MM.1S (cell line): ENCODE data around the gene CASZ1.

ENCODE experiments used
- DNase-seq: peaks from one replicate; pipeline ENCODE4 v3.0.0-alpha.2; 2015
- H2AFZ ChIP-seq: fragments of 300-600 bp; sonication (generic); 2 replicates; pipeline ENCODE4 v1.6.0; 2016; ENCODE audit warnings: antibody characterized with exemption, low read length
- H3F3A ChIP-seq: fragments of 300-600 bp; sonication (generic); 2 replicates; pipeline ENCODE4 v1.6.1; 2016; ENCODE audit warnings: mild to moderate bottlenecking, antibody characterized with exemption, low read length, moderate library complexity, mixed read lengths; ENCODE audit not compliant: insufficient read depth
- H3K27ac ChIP-seq: fragments of 300-600 bp; sonication (generic); 2 replicates; pipeline ENCODE4 v1.5.1; 2016; ENCODE audit warnings: mild to moderate bottlenecking, low read length
- H3K27me3 ChIP-seq: fragments of 300-600 bp; sonication (generic); replicated peaks from 2 replicates; pipeline ENCODE4 v1.6.0; 2016; ENCODE audit warnings: low read length; ENCODE audit not compliant: insufficient read depth
- H3K36me3 ChIP-seq: fragments of 300-600 bp; sonication (generic); replicated peaks from 2 replicates; pipeline ENCODE4 v1.6.1; 2016; ENCODE audit warnings: mild to moderate bottlenecking, low read length, mixed read lengths; ENCODE audit not compliant: insufficient read depth
- H3K4me1 ChIP-seq: fragments of 300-600 bp; sonication (generic); 2 replicates; pipeline ENCODE4 v1.6.1; 2016; ENCODE audit warnings: low read length, mixed read lengths
- H3K4me2 ChIP-seq: fragments of 300-600 bp; sonication (generic); 2 replicates; pipeline ENCODE4 v1.6.0; 2016; ENCODE audit warnings: low read depth, low read length
- H3K4me3 ChIP-seq: fragments of 300-600 bp; sonication (generic); 2 replicates; pipeline ENCODE4 v1.5.1; 2016; ENCODE audit warnings: low read length, mixed read lengths
- H3K79me2 ChIP-seq: fragments of 300-600 bp; sonication (generic); 2 replicates; pipeline ENCODE4 v1.6.1; 2016; ENCODE audit warnings: mixed run types, low read length, mixed read lengths
- H3K9ac ChIP-seq: fragments of 300-600 bp; sonication (generic); 2 replicates; pipeline ENCODE4 v1.6.1; 2016; ENCODE audit warnings: low read length, mixed read lengths
- H3K9me2 ChIP-seq: fragments of 300-600 bp; sonication (generic); replicated peaks from 2 replicates; pipeline ENCODE4 v1.6.1; 2016; ENCODE audit warnings: mild to moderate bottlenecking, low read length, mixed read lengths; ENCODE audit not compliant: insufficient read depth
- H3K9me3 ChIP-seq: fragments of 300-600 bp; sonication (generic); replicated peaks from 2 replicates; pipeline ENCODE4 v1.6.1; 2016; ENCODE audit warnings: mild to moderate bottlenecking, low read length, mixed read lengths; ENCODE audit not compliant: insufficient read depth
- H4K20me1 ChIP-seq: fragments of 300-600 bp; sonication (generic); 2 replicates; pipeline ENCODE4 v1.6.1; 2016; ENCODE audit warnings: mild to moderate bottlenecking, low read length, moderate library complexity, mixed read lengths; ENCODE audit not compliant: insufficient read depth
- CTCF ChIP-seq: fragments of 300-600 bp; sonication (generic); IDR thresholded peaks from 2 replicates; pipeline ENCODE4 v1.5.1; 2016; ENCODE audit warnings: antibody characterized with exemption, low read length, mixed read lengths
- EZH2 ChIP-seq: fragments of 300-600 bp; sonication (generic); optimal IDR thresholded peaks from 2 replicates; pipeline ENCODE3; 2017; ENCODE audit warnings: low read depth, mild to moderate bottlenecking, antibody characterized with exemption, low read length, mixed read lengths
- EZH2phosphoT487 ChIP-seq: fragments of 300-600 bp; sonication (generic); IDR thresholded peaks from 2 replicates; pipeline ENCODE4 v1.6.1; 2018; ENCODE audit warnings: antibody characterized with exemption, low read length

Gene CASZ1

GRCh38 chr1:10818262-10819197 lies 22.1 kb upstream of the CASZ1 start:
- no peaks in the 10 kb centered on the region for H3K9me3 ChIP-seq
- H3K9me2 ChIP-seq = no peaks in the 10 kb centered on the region
- H3K9ac ChIP-seq = no peak overlapping the region
- H3K36me3 ChIP-seq = no peaks in the 10 kb centered on the region
- no peaks in the 10 kb centered on the region for H3K4me1 ChIP-seq
- H4K20me1 ChIP-seq = no peaks in the 10 kb centered on the region
- no peak overlapping the region for H2AFZ ChIP-seq
- TF ChIP-seq EZH2phosphoT487 (no peak), CTCF (no peak), EZH2 (no peak)
- no peak overlapping the region for H3K4me2 ChIP-seq
- no peak overlapping the region for H3K27ac ChIP-seq
- no peak overlapping the region for H3K4me3 ChIP-seq
- H3K27me3 ChIP-seq = peaks cover 95% of the 10 kb centered on the region
- DNase-seq = no peak
- H3F3A ChIP-seq = no peaks in the 10 kb centered on the region
- no peaks in the 10 kb centered on the region for H3K79me2 ChIP-seq

- Histone ChIP-seq H4K20me1 (no peaks in the 10 kb centered on the region), H3K9ac (no peak overlapping the region), H3K27ac (no peak overlapping the region), H2AFZ (no peak overlapping the region), H3K4me3 (no peak overlapping the region), H3K4me2 (no peak overlapping the region), H3K4me1 (no peaks in the 10 kb centered on the region), H3K27me3 (peaks cover 95% of the 10 kb centered on the region), H3K9me3 (no peaks in the 10 kb centered on the region), H3K9me2 (no peaks in the 10 kb centered on the region), H3K79me2 (no peaks in the 10 kb centered on the region), H3K36me3 (no peaks in the 10 kb centered on the region), H3F3A (no peaks in the 10 kb centered on the region)
- no peak for TF ChIP-seq EZH2
- no peak for TF ChIP-seq CTCF
- TF ChIP-seq EZH2phosphoT487 = no peak
- no peak for DNase-seq
Measured at GRCh38 chr1:10816743-10817369, 20.4 kb upstream of the CASZ1 start.

GRCh38 chr1:10816233-10816632 lies 19.8 kb upstream of the CASZ1 start:
- no peak overlapping the region for H2AFZ ChIP-seq
- H3K9me3 ChIP-seq = no peaks in the 10 kb centered on the region
- H3K79me2 ChIP-seq = no peaks in the 10 kb centered on the region
- no peak overlapping the region for H3K9ac ChIP-seq
- H3F3A ChIP-seq = no peaks in the 10 kb centered on the region
- no peak overlapping the region for H3K4me2 ChIP-seq
- peaks cover 97% of the 10 kb centered on the region for H3K27me3 ChIP-seq
- no peaks in the 10 kb centered on the region for H3K36me3 ChIP-seq
- no peak overlapping the region for H3K27ac ChIP-seq
- H4K20me1 ChIP-seq = no peaks in the 10 kb centered on the region
- TF ChIP-seq EZH2 (no peak), EZH2phosphoT487 (no peak), CTCF (no peak)
- H3K4me1 ChIP-seq = no peaks in the 10 kb centered on the region
- no peaks in the 10 kb centered on the region for H3K9me2 ChIP-seq
- H3K4me3 ChIP-seq = no peak overlapping the region
- DNase-seq = no peak
